GM13976 (cell line): ENCODE results near the gene CHD9.

ENCODE experiments used
- DNase-seq: peaks from one replicate; pipeline ENCODE4 v3.0.0; 2012; ENCODE audit warnings: low spot score
- in situ Hi-C: fragments of 300-500 bp; cut with MboI; formaldehyde crosslinking; loops from one replicate; pipeline ENCODE4 v1.12.0; 2022; ENCODE audit warnings: low sequenced_read_pairs, mixed read lengths, inconsistent platforms; ENCODE audit not compliant: unreplicated experiment
- TF ChIP-seq, protein P1 (sequence below): IDR thresholded peaks from 2 replicates; pipeline ENCODE4 v1.5.1; 2012; ENCODE audit warnings: borderline replicate concordance, mild to moderate bottlenecking; ENCODE audit not compliant: insufficient read depth; ENCODE audit errors: extremely low read depth, missing control alignments, control extremely low read depth

CHD9 gene

DNA sequence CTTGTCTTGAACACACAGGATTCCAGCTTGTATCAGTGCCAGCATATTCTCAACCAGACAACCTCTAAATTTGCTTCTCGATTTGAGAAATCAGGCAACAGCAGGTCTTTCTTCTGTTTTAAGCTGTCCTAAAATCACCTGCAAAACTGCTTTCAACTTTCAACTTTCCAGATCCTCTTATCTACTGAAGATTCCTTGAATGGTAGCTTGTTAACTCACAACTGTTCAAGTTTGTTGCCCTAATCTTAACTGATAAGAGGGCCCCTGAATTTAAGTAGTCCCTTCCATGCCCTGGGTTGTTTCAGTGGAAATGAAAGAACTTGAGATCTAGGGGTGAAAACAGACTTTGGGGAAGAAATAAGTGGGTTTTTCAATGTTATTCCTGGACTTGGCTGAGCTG, 57.2 kb downstream of the CHD9 start:
- no peak for DNase-seq
- in situ Hi-C loops: no loop called here
- TF ChIP-seq, protein P1, sequence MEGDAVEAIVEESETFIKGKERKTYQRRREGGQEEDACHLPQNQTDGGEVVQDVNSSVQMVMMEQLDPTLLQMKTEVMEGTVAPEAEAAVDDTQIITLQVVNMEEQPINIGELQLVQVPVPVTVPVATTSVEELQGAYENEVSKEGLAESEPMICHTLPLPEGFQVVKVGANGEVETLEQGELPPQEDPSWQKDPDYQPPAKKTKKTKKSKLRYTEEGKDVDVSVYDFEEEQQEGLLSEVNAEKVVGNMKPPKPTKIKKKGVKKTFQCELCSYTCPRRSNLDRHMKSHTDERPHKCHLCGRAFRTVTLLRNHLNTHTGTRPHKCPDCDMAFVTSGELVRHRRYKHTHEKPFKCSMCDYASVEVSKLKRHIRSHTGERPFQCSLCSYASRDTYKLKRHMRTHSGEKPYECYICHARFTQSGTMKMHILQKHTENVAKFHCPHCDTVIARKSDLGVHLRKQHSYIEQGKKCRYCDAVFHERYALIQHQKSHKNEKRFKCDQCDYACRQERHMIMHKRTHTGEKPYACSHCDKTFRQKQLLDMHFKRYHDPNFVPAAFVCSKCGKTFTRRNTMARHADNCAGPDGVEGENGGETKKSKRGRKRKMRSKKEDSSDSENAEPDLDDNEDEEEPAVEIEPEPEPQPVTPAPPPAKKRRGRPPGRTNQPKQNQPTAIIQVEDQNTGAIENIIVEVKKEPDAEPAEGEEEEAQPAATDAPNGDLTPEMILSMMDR: no peak

DNA sequence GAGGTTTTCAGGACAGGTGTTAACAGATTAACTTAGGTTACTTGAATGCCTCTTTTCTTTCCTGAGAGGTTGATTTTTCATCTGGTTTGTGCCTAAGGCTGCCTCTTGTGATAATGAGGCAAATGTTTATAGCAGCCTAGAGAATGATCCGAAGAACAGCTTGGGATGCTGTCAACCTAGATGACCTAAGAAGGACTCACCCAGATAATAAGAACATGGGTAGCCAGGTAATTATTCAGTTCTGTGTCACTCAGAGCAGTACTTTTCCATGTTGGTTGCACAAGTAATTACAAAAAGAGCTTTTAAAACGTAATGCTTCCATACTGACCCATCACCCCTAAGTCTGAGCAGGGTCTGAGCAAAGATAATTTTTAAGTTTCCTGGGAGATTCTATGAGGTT, 60.3 kb downstream of the CHD9 start:
- in situ Hi-C loops: no loop called here
- TF ChIP-seq, protein P1: no peak
- DNase-seq: no peak

DNA sequence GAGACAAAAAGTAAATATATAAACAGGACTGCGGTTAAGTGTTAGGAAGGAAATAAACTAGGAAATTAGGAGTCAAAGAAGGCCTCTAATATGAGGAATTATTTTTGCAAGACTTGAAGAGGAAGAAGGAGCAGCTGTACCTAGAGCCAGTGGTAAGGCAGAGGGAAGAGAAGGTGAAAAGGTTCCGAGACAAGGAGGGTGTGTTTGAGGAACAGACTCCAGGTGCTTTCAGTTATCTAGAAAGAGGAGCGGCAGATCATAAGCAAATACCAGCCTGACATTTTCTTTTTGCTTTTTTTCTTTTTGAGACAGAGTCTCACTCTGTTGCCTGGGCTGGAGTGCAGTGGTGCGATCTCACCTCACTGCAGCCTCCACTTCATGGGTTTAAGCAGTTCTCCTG, 61.0 kb downstream of the CHD9 start:
- in situ Hi-C loops: no loop called here
- TF ChIP-seq, protein P1: no peak
- DNase-seq: no peak

DNA sequence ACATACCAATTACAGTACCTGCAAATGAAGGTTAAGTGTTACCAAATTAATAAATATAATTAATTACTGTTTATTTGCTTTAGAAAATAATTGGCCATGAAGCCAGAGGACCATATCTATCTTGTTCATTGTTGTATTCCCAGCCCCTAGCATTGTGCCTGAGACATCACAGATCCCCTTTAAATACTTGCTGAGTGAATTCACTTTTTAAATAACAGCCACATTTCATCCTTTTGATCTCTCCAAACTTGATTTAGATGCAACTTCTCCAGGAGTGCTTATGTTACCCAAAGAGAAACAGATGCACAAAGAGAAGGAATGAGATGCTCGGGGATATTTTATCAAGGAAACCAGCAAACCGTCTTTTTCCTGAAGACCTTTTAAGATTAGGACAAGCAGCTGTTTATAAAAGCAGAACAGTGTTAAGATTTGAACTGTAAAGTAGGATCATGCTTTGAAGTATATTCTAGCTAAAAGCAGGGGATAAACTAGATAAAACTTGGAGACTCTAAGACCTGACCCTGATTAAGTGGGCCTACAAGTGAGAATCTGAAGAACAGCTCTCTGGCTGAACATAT, 66.3 kb downstream of the CHD9 start:
- TF ChIP-seq, protein P1: no peak
- in situ Hi-C loops: loop anchor here (10.0 kb wide), 1 partner anchor 56 kb away; no protein-coding TSS in a partner anchor
- DNase-seq: no peak

DNA sequence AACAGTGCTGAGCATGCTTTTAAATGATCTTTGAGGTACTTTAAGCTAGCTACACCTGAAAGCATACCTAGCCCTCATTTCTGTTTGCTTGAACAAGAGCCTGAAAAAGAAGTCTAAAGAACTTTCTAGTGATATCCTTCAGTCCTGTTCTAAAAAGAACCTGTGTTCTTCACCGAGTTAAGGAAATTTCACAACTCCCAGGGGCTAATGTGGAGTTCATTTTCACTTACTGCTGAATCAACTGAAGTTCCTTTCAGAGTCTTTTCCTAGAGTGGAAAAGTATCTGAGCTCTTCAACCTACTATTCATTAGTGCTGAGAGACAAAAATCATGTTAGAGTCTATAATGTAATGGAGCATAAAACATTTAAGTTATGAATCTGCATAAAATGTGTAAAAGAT, 66.9 kb downstream of the CHD9 start:
- DNase-seq: no peak
- TF ChIP-seq, protein P1: no peak
- in situ Hi-C loops: loop anchor here (10.0 kb wide), 1 partner anchor 57 kb away; no protein-coding TSS in a partner anchor

DNA sequence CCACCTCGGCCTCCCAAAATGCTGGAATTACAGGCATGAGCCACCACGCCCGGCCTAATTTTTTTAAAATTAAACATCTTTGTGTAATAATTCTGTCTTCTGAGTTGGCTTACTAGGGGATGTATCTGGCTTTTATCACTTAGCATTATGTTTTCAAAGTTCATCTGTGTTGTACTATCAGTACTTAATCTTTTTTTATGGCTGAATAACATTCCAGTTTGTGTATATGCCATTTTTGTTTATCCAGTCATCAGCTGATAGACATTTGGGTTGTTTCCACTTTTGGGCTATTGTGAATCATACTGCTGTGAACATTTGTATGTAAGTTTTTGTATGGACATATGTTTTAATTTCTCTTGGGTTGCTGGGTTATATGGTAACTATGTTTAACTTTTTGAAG, 69.0 kb downstream of the CHD9 start:
- DNase-seq: no peak
- in situ Hi-C loops: loop anchor here (10.0 kb wide), 1 partner anchor 59 kb away; no protein-coding TSS in a partner anchor
- TF ChIP-seq, protein P1: no peak
